ENCODE results near the gene NPIPA5.
"Not testable (repeated sequence)": the region's sequence is repeated elsewhere in the genome, so short reads cannot be mapped to it uniquely, and the experiment has no call there.

Gene NPIPA5

DNA sequence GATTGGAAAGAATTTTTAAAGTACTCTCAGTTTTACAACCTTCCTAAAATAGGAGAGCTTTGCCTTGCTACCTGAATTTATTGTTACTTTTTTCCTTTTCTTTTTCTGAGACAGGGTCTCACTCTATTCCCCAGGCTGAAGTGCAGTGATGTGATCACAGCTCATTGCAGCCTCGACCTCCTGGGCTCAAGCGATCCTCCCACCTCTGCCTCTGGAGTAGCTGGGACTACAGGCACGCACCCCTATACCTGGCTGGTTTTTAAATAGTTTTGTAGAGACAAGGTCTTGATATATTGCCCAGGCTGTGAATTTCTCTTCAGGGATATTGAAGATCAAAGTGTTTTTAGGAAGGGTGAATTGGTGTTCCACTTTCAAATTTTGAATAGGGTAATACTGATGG lies 21.2 kb upstream of the NPIPA5 start:
- H3K4me2 ChIP-seq, result no peak overlapping the region
- no peak overlapping the region for H3K27ac ChIP-seq
- H3K4me3 ChIP-seq (IDR thresholded peaks at IDR 0.05; ENCODE audit: insufficient read depth, low read depth, low read length), result no peak overlapping the region

DNA sequence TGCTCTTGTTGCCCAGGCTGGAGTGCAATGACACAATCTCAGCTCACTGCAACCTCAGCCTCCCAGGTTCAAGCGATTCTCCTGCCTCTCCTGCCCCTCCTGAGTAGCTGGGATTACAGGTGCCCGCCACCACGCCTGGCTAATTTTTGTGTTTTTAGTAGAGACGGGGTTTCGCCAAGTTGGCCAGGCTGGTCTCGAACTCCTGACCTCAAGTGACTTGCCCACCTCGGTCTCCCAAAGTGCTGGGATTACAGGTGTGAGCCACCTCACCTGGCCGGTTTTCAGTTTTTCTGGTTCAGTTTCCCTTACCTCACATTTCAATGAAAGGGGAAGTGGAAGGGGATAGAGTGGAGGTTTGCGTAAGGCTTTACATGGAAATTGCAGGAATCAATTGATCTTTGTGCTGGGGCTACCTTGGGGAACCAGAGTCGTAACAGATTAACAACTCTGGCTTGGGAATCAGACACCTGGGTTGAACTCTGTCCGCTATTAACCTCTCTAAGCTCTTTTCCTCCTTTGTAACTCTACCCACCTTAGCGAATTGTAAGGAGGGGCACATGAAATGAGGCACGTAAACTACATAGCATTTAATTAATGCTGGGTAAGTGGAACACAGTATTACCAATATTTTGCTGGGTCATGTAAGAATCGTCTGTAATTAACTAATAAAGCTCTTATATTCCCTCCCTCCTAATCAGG lies 20.7 kb upstream of the NPIPA5 start:
- Histone ChIP-seq H3K4me2 (no peak overlapping the region), H3K79me2 (ENCODE audit: insufficient read depth, low read depth) (no peaks in the 10 kb centered on the region)
- TF ChIP-seq, protein P1, sequence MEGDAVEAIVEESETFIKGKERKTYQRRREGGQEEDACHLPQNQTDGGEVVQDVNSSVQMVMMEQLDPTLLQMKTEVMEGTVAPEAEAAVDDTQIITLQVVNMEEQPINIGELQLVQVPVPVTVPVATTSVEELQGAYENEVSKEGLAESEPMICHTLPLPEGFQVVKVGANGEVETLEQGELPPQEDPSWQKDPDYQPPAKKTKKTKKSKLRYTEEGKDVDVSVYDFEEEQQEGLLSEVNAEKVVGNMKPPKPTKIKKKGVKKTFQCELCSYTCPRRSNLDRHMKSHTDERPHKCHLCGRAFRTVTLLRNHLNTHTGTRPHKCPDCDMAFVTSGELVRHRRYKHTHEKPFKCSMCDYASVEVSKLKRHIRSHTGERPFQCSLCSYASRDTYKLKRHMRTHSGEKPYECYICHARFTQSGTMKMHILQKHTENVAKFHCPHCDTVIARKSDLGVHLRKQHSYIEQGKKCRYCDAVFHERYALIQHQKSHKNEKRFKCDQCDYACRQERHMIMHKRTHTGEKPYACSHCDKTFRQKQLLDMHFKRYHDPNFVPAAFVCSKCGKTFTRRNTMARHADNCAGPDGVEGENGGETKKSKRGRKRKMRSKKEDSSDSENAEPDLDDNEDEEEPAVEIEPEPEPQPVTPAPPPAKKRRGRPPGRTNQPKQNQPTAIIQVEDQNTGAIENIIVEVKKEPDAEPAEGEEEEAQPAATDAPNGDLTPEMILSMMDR (conservative IDR thresholded peaks at IDR 0.05; ENCODE audit: low read depth, low read length), result no peak

More for the DNA sequence above, 21.2 kb upstream of the NPIPA5 start:
- TF ChIP-seq, protein P1 (conservative IDR thresholded peaks at IDR 0.05; ENCODE audit: low read depth, low read length), result no peak
- Histone ChIP-seq H3K27me3 (ENCODE audit: insufficient read depth, low read depth) (no peaks in the 10 kb centered on the region), H3K36me3 (ENCODE audit: insufficient read depth) (no peaks in the 10 kb centered on the region), H3K9ac (no peak overlapping the region), H3K79me2 (ENCODE audit: insufficient read depth, low read depth) (no peaks in the 10 kb centered on the region), H4K20me1 (ENCODE audit: insufficient read depth) (no peaks in the 10 kb centered on the region), H2AFZ (ENCODE audit: low read depth) (no peak overlapping the region), H3K4me1 (ENCODE audit: low read depth, poor library complexity, severe bottlenecking) (peaks cover under 1% of the 10 kb centered on the region)

DNA sequence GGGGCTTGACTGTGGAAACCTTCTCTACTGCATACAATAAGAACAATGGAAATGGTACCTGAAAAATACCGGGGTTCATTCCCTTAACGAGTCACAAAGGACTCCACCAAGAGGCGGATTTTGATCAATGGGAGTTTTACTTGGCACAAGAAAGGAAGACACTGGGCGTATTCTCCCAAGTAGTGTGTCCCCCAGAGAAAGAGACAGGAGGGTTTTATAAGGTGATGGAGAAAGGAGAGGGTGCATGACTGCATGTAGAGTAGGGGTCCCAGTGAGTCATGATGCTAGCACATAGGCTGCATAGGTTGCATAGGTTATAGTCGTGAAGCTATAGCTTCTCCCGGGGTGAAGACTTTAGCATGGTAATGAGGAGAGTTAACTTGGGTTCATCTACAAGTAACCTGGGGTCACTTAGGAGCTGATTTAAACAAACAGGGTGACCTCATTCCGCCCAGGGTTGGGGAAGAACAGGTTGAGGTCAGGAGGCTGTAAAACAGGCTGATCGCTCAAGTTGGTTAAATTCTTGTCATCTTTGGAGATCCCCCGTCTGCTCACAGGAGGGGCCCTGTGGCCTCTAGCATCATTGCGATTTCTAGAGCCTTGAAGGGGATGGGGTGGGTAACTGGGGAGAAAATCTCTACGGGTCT lies 19.0 kb upstream of the NPIPA5 start:
- Histone ChIP-seq H3K79me2 (ENCODE audit: insufficient read depth, low read depth) (no peaks in the 10 kb centered on the region), H3K27me3 (ENCODE audit: insufficient read depth, low read depth) (no peaks in the 10 kb centered on the region), H3K4me2 (no peak overlapping the region), H3K9ac (no peak overlapping the region), H3K4me3 (IDR thresholded peaks at IDR 0.05; ENCODE audit: insufficient read depth, low read depth, low read length) (no peak overlapping the region), H2AFZ (ENCODE audit: low read depth) (no peak overlapping the region), H3K36me3 (ENCODE audit: insufficient read depth) (no peaks in the 10 kb centered on the region), H3K4me1 (ENCODE audit: low read depth, poor library complexity, severe bottlenecking) (no peaks in the 10 kb centered on the region), H3K27ac (no peak overlapping the region), H4K20me1 (ENCODE audit: insufficient read depth) (no peaks in the 10 kb centered on the region)
- TF ChIP-seq, protein P1 (conservative IDR thresholded peaks at IDR 0.05; ENCODE audit: low read depth, low read length), result no peak

More for the DNA sequence above, 20.7 kb upstream of the NPIPA5 start:
- Histone ChIP-seq H3K27ac (no peak overlapping the region), H3K27me3 (ENCODE audit: insufficient read depth, low read depth) (no peaks in the 10 kb centered on the region), H2AFZ (ENCODE audit: low read depth) (no peak overlapping the region), H3K9ac (no peak overlapping the region), H3K4me1 (ENCODE audit: low read depth, poor library complexity, severe bottlenecking) (no peaks in the 10 kb centered on the region), H3K4me3 (IDR thresholded peaks at IDR 0.05; ENCODE audit: insufficient read depth, low read depth, low read length) (no peak overlapping the region), H4K20me1 (ENCODE audit: insufficient read depth) (no peaks in the 10 kb centered on the region), H3K36me3 (ENCODE audit: insufficient read depth) (no peaks in the 10 kb centered on the region)

DNA sequence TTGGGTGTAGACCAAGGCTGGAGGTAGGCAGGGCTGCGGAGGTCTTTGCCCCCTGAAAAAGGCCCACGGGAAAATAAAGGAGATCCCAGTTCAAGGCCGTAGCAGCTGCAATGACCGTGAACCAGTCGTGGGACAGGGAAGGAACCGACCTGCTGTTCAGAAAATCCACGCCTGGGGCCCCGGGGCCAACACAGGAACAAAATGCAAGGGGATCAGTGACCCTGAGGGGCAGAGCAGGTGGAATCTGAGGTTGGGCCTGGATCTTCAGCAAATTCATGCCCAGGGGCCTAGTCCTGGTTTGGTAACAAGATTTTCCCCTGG lies 18.4 kb upstream of the NPIPA5 start:
- H3K4me2 ChIP-seq; H3K79me2 ChIP-seq (ENCODE audit: insufficient read depth, low read depth); H3K9ac ChIP-seq; H3K36me3 ChIP-seq (ENCODE audit: insufficient read depth); H2AFZ ChIP-seq (ENCODE audit: low read depth); H3K27me3 ChIP-seq (ENCODE audit: insufficient read depth, low read depth); H3K27ac ChIP-seq; H4K20me1 ChIP-seq (ENCODE audit: insufficient read depth); H3K4me1 ChIP-seq (ENCODE audit: low read depth, poor library complexity, severe bottlenecking); H3K4me3 ChIP-seq (IDR thresholded peaks at IDR 0.05; ENCODE audit: insufficient read depth, low read depth, low read length): not testable (repeated sequence)

DNA sequence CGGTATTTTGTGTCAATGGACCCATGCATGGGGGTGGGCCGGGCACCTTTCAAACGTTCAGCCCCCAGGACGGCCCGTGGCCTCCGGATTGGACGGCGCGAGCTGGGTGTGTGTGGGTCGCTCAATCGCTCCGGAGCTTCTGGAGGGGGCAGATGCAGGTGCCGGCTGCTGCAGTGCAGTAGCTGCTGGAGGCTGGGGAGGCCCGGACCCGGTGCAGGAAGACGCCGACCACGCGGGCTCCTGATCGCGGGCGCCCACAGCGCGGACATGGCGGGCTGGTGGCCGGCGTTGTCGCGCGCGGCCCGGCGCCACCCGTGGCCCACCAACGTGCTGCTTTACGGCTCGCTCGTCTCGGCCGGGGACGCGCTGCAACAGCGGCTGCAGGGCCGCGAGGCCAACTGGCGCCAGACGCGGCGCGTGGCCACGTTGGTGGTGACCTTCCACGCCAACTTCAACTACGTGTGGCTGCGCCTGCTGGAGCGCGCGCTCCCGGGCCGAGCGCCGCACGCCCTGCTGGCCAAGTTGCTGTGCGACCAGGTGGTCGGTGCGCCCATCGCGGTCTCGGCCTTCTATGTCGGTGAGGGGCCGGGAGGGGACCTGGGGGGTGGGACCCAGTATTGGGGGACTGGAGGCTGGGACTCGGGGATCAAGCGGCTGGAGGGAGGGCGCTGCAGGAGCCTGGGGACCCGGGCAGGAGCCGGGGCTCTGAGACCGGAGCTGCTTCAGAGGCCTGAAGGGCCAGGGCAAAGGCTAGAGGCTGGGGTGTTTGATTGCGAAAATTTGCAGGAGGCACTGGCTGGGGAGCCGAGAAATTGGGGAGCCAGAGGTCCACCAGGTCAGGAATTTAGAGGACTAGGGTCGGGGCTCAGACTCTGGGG lies 17.8 kb upstream of the NPIPA5 start, which contains the start of gene MPV17L:
TSS of gene MPV17L (plus strand) at position 124 of the 878 bp plus-strand sequence. CDS start at position 268, 144 bp downstream.
- H3K27me3 ChIP-seq (ENCODE audit: insufficient read depth, low read depth); H3K4me2 ChIP-seq; H4K20me1 ChIP-seq (ENCODE audit: insufficient read depth); H2AFZ ChIP-seq (ENCODE audit: low read depth); H3K9ac ChIP-seq; H3K27ac ChIP-seq; H3K79me2 ChIP-seq (ENCODE audit: insufficient read depth, low read depth); H3K4me3 ChIP-seq (IDR thresholded peaks at IDR 0.05; ENCODE audit: insufficient read depth, low read depth, low read length); H3K4me1 ChIP-seq (ENCODE audit: low read depth, poor library complexity, severe bottlenecking); H3K36me3 ChIP-seq (ENCODE audit: insufficient read depth): not testable (repeated sequence)

DNA sequence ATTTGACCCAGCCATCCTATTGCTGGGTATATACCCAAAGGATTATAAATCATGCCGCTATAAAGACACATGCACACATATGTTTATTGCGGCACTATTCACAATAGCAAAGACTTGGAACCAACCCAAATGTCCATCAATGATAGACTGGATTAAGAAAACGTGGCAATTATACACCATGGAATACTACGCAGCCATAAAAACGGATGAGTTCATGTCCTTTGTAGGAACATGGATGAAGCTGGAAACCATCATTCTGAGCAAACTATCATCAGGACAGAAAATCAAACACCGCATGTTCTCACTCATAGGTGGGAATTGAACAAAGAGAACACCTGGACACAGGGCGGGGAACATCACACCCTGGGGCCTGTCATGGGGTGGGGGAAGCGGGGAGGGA lies 14.9 kb upstream of the NPIPA5 start:
- H4K20me1 ChIP-seq (ENCODE audit: insufficient read depth); H3K27ac ChIP-seq; H3K4me3 ChIP-seq (IDR thresholded peaks at IDR 0.05; ENCODE audit: insufficient read depth, low read depth, low read length); H3K4me1 ChIP-seq (ENCODE audit: low read depth, poor library complexity, severe bottlenecking); H2AFZ ChIP-seq (ENCODE audit: low read depth); H3K4me2 ChIP-seq; H3K36me3 ChIP-seq (ENCODE audit: insufficient read depth); H3K79me2 ChIP-seq (ENCODE audit: insufficient read depth, low read depth); H3K9ac ChIP-seq; H3K27me3 ChIP-seq (ENCODE audit: insufficient read depth, low read depth): not testable (repeated sequence)

DNA sequence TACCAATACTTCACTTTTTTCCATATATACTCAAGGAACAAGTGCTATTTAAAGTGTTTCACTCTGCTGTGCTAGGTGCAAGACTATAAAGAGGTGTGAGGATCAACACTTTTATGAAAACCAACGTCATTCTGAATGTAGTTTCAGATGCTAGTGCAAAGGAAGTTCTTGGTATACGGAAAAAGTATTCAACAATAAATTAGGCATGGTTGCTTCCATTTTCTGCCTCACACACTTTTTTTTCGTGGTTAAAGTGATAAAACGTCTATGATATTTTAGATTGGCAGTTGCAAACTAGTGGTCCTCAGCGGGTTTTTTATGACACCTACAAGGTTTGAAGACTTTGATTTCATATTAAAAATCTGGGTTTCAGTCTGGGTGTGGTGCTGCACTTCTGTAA lies 11.8 kb upstream of the NPIPA5 start:
- not testable (repeated sequence) for H3K79me2 ChIP-seq (ENCODE audit: insufficient read depth, low read depth); H3K9ac ChIP-seq; H3K27me3 ChIP-seq (ENCODE audit: insufficient read depth, low read depth); H3K27ac ChIP-seq; H3K4me3 ChIP-seq (IDR thresholded peaks at IDR 0.05; ENCODE audit: insufficient read depth, low read depth, low read length); H3K4me1 ChIP-seq (ENCODE audit: low read depth, poor library complexity, severe bottlenecking); H4K20me1 ChIP-seq (ENCODE audit: insufficient read depth); H2AFZ ChIP-seq (ENCODE audit: low read depth); H3K36me3 ChIP-seq (ENCODE audit: insufficient read depth); H3K4me2 ChIP-seq

Data from KMS-11 (cell line).